ENCODE results near the gene SORCS3.

GRCh38 chr10:105274556-105275070 is 633.5 kb downstream of the SORCS3 start:
- TF ChIP-seq POLR2AphosphoS5 (IDR thresholded peaks at IDR 0.05) (no peak), EP300 (IDR thresholded peaks at IDR 0.05) (no peak)

All from esophagus muscularis mucosa (tissue), 3 donors.